ENCODE results near the gene PDX1.

GRCh38 chr13:27928805-27929753, 9.3 kb downstream of the PDX1 start:
- TF ChIP-seq TCF4 (CRISPR knock-in tag; IDR thresholded peaks at IDR 0.05; ENCODE audit: borderline replicate concordance) (no peak), RARB (CRISPR knock-in tag; IDR thresholded peaks at IDR 0.05) (no peak), GLIS3 (CRISPR knock-in tag; IDR thresholded peaks at IDR 0.05) (no peak), PPARA (CRISPR knock-in tag; IDR thresholded peaks at IDR 0.05; ENCODE audit: borderline replicate concordance) (no peak)

Data from SK-N-SH treated with all-trans-retinoic acid at 6 μM for 48 hours (cell line).